Measurements from ENCODE around the gene ATP8A2. TPM values are rescaled to one million over a fixed set of nuclear protein-coding genes. Genes with fewer than 3 reads are reported as not detected.

Gene ATP8A2
- total and polyA plus RNA-seq, 10 of the 15 experiments (the other 5 are each of a cell fraction or from before 2014, with no cell fraction given), result 0.01 to 0.04 (median 0.04) TPM; not detected in 7

DNA sequence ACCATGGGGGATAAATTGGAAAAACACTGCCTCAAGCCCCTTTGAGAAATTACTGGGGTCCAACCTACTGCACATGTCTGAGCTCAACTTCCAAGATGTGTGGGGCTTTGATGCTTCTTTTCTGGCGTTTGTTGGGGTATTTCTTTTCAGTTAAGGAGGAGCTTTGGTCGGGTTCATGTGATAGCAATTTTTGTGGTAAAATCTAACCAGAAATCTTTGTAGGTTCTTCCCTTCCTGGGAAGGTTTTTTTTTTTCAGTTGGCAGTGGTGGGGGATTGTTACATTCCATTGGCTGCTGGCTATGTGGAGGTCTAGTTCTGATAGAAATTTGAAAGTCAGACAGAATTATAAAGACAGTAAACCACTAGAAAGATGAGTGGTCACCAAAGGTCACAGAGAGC lies 327.8 kb downstream of the ATP8A2 start:
- no peaks in the 10 kb centered on the region for H3K9me3 ChIP-seq (replicated peaks; ENCODE audit: control insufficient read depth, insufficient read depth, low read length)
- DNase-seq (ENCODE audit: low read depth, low spot score) (no peak), FAIRE-seq (no peak), ATAC-seq (no peak)
- BruUV-seq (replicated peaks), result no TSS peak
- intact Hi-C loops (cut with micrococcal nuclease; ENCODE audit: unreplicated experiment), result no loop called here
- H3K27ac ChIP-seq (ENCODE audit: control insufficient read depth, insufficient read depth), result no peak overlapping the region
- POLR2A ChIA-PET, result no interaction called here
- in situ Hi-C loops (cut with MboI), result no loop called here
- no peak overlapping the region for H3K4me3 ChIP-seq
- whole genome bisulfite sequencing (ENCODE audit: insufficient coverage, insufficient replicate concordance, low lambda C conversion rate, missing lambda C conversion rate), result 0% methylated on average over 2 of the region's 2 CpGs
- H3K36me3 ChIP-seq (ENCODE audit: control insufficient read depth in 2 of 2, insufficient read depth in 2 of 2, low read length in 1 of 2), result no peaks in the 10 kb centered on the region
- H3K4me1 ChIP-seq (ENCODE audit: control insufficient read depth, insufficient read depth, low read length), result no peaks in the 10 kb centered on the region
- no peak overlapping the region for H3K9ac ChIP-seq (ENCODE audit: control insufficient read depth, insufficient read depth, low read length)
- H4K20me1 ChIP-seq (ENCODE audit: control insufficient read depth, insufficient read depth), result no peaks in the 10 kb centered on the region
- H3K79me2 ChIP-seq (ENCODE audit: control insufficient read depth, insufficient read depth, low read length), result no peaks in the 10 kb centered on the region
- SMC1A ChIA-PET (ENCODE audit: uncharacterized antibody, unreplicated experiment), result no interaction called here
- RAD21 ChIA-PET (ENCODE audit: unreplicated experiment), result no interaction called here
- no peak overlapping the region for H3K4me2 ChIP-seq (ENCODE audit: control insufficient read depth, insufficient read depth)
- H3K27me3 ChIP-seq (replicated peaks in 1 of 2; ENCODE audit: control insufficient read depth in 2 of 2, insufficient read depth in 2 of 2, low read length in 1 of 2), result no peaks in the 10 kb centered on the region
- CTCF ChIA-PET, result no interaction called here
- no peak overlapping the region for H2AFZ ChIP-seq (ENCODE audit: control insufficient read depth, low read depth, low read length)
- TF ChIP-seq CHD4 (IDR thresholded peaks at IDR 0.05) (no peak), NFYA (IDR thresholded peaks at IDR 0.05; ENCODE audit: borderline replicate concordance, low read depth, low read length) (no peak), YY1 (IDR thresholded peaks at IDR 0.05; ENCODE audit: low read depth, low read length) (no peak), SREBF2 (IDR thresholded peaks at IDR 0.05; ENCODE audit: low read length) (no peak)
- TF ChIP-seq, protein P1, sequence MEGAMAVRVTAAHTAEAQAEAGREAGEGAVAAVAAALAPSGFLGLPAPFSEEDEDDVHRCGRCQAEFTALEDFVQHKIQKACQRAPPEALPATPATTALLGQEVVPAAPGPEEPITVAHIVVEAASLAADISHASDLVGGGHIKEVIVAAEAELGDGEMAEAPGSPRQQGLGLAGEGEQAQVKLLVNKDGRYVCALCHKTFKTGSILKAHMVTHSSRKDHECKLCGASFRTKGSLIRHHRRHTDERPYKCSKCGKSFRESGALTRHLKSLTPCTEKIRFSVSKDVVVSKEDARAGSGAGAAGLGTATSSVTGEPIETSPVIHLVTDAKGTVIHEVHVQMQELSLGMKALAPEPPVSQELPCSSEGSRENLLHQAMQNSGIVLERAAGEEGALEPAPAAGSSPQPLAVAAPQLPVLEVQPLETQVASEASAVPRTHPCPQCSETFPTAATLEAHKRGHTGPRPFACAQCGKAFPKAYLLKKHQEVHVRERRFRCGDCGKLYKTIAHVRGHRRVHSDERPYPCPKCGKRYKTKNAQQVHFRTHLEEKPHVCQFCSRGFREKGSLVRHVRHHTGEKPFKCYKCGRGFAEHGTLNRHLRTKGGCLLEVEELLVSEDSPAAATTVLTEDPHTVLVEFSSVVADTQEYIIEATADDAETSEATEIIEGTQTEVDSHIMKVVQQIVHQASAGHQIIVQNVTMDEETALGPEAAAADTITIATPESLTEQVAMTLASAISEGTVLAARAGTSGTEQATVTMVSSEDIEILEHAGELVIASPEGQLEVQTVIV (IDR thresholded peaks at IDR 0.05; ENCODE audit: borderline replicate concordance, partially characterized antibody), result no peak

DNA sequence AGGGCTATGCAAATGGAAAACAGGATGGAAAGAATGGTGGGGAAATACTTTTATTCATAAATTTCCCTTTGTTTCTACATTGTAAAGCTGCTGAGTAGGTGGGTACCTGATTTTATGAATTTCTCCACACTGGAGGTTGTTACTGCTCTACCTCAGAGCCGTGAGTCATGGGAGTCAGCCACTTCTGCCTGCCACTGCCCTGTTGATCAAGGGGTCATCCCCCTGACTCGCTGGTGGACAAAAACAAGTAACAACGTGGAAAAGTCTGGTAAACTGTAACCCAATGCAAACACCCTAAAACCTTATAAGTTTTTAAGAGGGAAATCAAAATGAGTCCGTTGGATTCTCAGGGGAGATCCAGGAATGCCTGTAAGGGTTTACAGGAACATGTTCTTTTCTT lies 329.5 kb downstream of the ATP8A2 start:
- BruUV-seq (replicated peaks), result no TSS peak
- Histone ChIP-seq H4K20me1 (ENCODE audit: control insufficient read depth, insufficient read depth) (no peaks in the 10 kb centered on the region), H2AFZ (ENCODE audit: control insufficient read depth, low read depth, low read length) (no peak overlapping the region), H3K27me3 (replicated peaks in 1 of 2; ENCODE audit: control insufficient read depth in 2 of 2, insufficient read depth in 2 of 2, low read length in 1 of 2) (no peaks in the 10 kb centered on the region), H3K4me2 (ENCODE audit: control insufficient read depth, insufficient read depth) (no peak overlapping the region), H3K27ac (ENCODE audit: control insufficient read depth, insufficient read depth) (no peak overlapping the region), H3K9me3 (replicated peaks; ENCODE audit: control insufficient read depth, insufficient read depth, low read length) (no peaks in the 10 kb centered on the region), H3K79me2 (ENCODE audit: control insufficient read depth, insufficient read depth, low read length) (no peaks in the 10 kb centered on the region), H3K9ac (ENCODE audit: control insufficient read depth, insufficient read depth, low read length) (no peak overlapping the region), H3K36me3 (ENCODE audit: control insufficient read depth in 2 of 2, insufficient read depth in 2 of 2, low read length in 1 of 2) (no peaks in the 10 kb centered on the region), H3K4me1 (ENCODE audit: control insufficient read depth, insufficient read depth, low read length) (no peaks in the 10 kb centered on the region), H3K4me3 (no peak overlapping the region)
- POLR2A ChIA-PET, result no interaction called here
- TF ChIP-seq POLR2A (IDR thresholded peaks at IDR 0.05; ENCODE audit: low read depth, low read length), result no peak
- no peak for TF ChIP-seq NFYB (IDR thresholded peaks at IDR 0.05; ENCODE audit: insufficient read depth, low read depth, low read length)
- TF ChIP-seq BCL11A (IDR thresholded peaks at IDR 0.05; ENCODE audit: low read depth, low read length), result no peak
- no peak for TF ChIP-seq ETV6 (conservative IDR thresholded peaks at IDR 0.05 in 1 of 2, IDR thresholded peaks at IDR 0.05 in 1 of 2; ENCODE audit: borderline replicate concordance in 1 of 2, low read depth in 1 of 2)
- TF ChIP-seq SREBF2 (IDR thresholded peaks at IDR 0.05; ENCODE audit: low read length), result no peak
- no peak for TF ChIP-seq CHD2 (IDR thresholded peaks at IDR 0.05; ENCODE audit: borderline replicate concordance, low read depth, low read length)
- no peak for TF ChIP-seq TARDBP (IDR thresholded peaks at IDR 0.05; ENCODE audit: borderline replicate concordance)
- 0% methylated on average over 4 of the region's 4 CpGs for WGBS (ENCODE audit: insufficient coverage, insufficient replicate concordance, low lambda C conversion rate, missing lambda C conversion rate)
- no peak for DNase-seq (ENCODE audit: low read depth, low spot score)
- ATAC-seq, result no peak
- intact Hi-C loops (cut with micrococcal nuclease; ENCODE audit: unreplicated experiment), result no loop called here
- FAIRE-seq, result no peak
- in situ Hi-C loops (cut with MboI), result no loop called here
- SMC1A ChIA-PET (ENCODE audit: uncharacterized antibody, unreplicated experiment), result interaction anchor here (0.9 kb wide), 1 partner anchor 16 kb away, joined by 4 read pairs; no protein-coding TSS in a partner anchor
- CTCF ChIA-PET, result no interaction called here
- RAD21 ChIA-PET (ENCODE audit: unreplicated experiment), result no interaction called here

Data from GM12878 (cell line).